ACC112 (cell line): ENCODE results near the gene SESN2.
A peak's percentile ranks its signal among the peaks of the same experiment; 100 is the strongest.
"Not testable (repeated sequence)": the region's sequence is repeated elsewhere in the genome, so short reads cannot be mapped to it uniquely, and the experiment has no call there.

ENCODE experiments used
- H2AFZ ChIP-seq: fragments of 200-600 bp; sonication (generic); one replicate; pipeline ENCODE4 v1.6.0; 2017; ENCODE audit warnings: antibody characterized with exemption, low read length; ENCODE audit not compliant: unreplicated experiment
- H3K27ac ChIP-seq: fragments of 200-600 bp; sonication (generic); 2 replicates; pipeline ENCODE4 v1.5.1; 2014; ENCODE audit warnings: low read depth, mild to moderate bottlenecking, antibody characterized with exemption, low read length, moderate library complexity
- H3K27me3 ChIP-seq: fragments of 200-600 bp; sonication (generic); 2 replicates; pipeline ENCODE4 v1.6.1; 2014; ENCODE audit warnings: mild to moderate bottlenecking, antibody characterized with exemption, low read length, moderate library complexity, mixed read lengths; ENCODE audit not compliant: insufficient read depth
- H3K36me3 ChIP-seq: fragments of 200-600 bp; sonication (generic); 2 replicates; pipeline ENCODE4 v1.6.1; 2016; ENCODE audit warnings: mild to moderate bottlenecking, antibody characterized with exemption, low read length, moderate library complexity, mixed read lengths; ENCODE audit not compliant: insufficient read depth
- H3K4me1 ChIP-seq: fragments of 200-600 bp; sonication (generic); one replicate; pipeline ENCODE4 v1.6.1; 2016; ENCODE audit warnings: low read length, mixed read lengths; ENCODE audit not compliant: insufficient read depth, unreplicated experiment, control insufficient read depth
- H3K4me3 ChIP-seq: fragments of 200-600 bp; sonication (generic); 2 replicates; pipeline ENCODE4 v1.5.1; 2014; ENCODE audit warnings: mild to moderate bottlenecking, low read depth, low read length
- H3K79me2 ChIP-seq: fragments of 200-600 bp; sonication (generic); one replicate; pipeline ENCODE4 v1.6.0; 2016; ENCODE audit warnings: low read length; ENCODE audit not compliant: control insufficient read depth, unreplicated experiment, insufficient read depth

SESN2 gene

DNA sequence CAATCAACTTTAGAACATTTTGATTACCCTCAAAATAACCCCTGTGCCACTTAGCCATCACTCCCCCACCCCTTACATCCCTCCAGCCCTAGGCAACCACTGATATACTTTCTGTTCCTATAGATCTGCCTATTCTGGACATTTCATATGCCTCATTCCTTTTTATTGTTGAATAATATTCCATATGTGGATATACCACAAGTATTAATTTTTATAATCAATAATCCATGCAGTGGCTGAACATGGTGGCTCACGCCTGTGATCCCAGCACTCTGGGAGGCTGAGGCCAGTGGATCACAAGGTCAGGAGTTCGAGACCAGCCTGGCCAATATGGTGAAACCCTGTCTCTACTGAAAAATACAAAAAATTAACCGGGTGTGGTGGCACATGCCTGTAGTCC lies 49.4 kb downstream of the SESN2 start:
- H3K27ac ChIP-seq: no peak overlapping the region

DNA sequence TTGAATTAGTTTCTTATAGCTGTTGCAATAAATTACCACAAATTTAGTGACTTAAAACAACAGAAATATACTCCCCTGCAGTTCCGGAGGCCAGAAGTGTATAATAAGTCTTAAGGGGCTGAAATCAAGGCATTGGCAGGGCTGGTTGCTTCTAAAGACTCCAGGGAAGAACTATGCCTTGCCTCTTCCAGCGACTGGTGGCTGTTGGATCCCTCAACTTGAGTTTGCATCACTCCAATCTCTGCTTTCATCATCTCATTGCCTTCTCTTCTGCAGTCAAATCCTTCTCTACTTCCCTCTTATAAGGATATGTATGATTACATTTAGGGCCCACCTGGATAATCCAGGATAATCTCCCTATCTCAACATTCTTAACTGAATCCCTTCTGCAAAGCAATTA lies 50.4 kb downstream of the SESN2 start:
- H2AFZ ChIP-seq: no peak overlapping the region
- H3K4me1 ChIP-seq: peaks cover 12% of the 10 kb centered on the region
- H3K27me3 ChIP-seq: no peaks in the 10 kb centered on the region
- no peak overlapping the region for H3K27ac ChIP-seq
- no peak overlapping the region for H3K4me3 ChIP-seq
- H3K79me2 ChIP-seq: no peaks in the 10 kb centered on the region
- H3K36me3 ChIP-seq: no peaks in the 10 kb centered on the region

More for the DNA sequence above, 49.4 kb downstream of the SESN2 start:
- peaks cover 5% of the 10 kb centered on the region for H3K4me1 ChIP-seq
- H3K27me3 ChIP-seq: no peaks in the 10 kb centered on the region
- H2AFZ ChIP-seq: no peak overlapping the region
- H3K79me2 ChIP-seq: no peaks in the 10 kb centered on the region
- H3K4me3 ChIP-seq: no peak overlapping the region
- no peaks in the 10 kb centered on the region for H3K36me3 ChIP-seq

- peaks cover 12% of the 10 kb centered on the region for H3K4me1 ChIP-seq
- no peak overlapping the region for H3K4me3 ChIP-seq
- H3K36me3 ChIP-seq: no peaks in the 10 kb centered on the region
- H3K27me3 ChIP-seq: no peaks in the 10 kb centered on the region
- no peak overlapping the region for H2AFZ ChIP-seq
- no peaks in the 10 kb centered on the region for H3K79me2 ChIP-seq
- H3K27ac ChIP-seq: no peak overlapping the region
These were observed 54.6 kb downstream of the SESN2 start for GRCh38 chr1:28313702-28314546.

- H3K4me3 ChIP-seq: no peak overlapping the region
- no peak overlapping the region for H3K27ac ChIP-seq
- H3K27me3 ChIP-seq: no peaks in the 10 kb centered on the region
- H3K36me3 ChIP-seq: no peaks in the 10 kb centered on the region
- no peaks in the 10 kb centered on the region for H3K79me2 ChIP-seq
- peaks cover 12% of the 10 kb centered on the region for H3K4me1 ChIP-seq
- H2AFZ ChIP-seq: no peak overlapping the region
These were observed 55.2 kb downstream of the SESN2 start for GRCh38 chr1:28314547-28314941.

DNA sequence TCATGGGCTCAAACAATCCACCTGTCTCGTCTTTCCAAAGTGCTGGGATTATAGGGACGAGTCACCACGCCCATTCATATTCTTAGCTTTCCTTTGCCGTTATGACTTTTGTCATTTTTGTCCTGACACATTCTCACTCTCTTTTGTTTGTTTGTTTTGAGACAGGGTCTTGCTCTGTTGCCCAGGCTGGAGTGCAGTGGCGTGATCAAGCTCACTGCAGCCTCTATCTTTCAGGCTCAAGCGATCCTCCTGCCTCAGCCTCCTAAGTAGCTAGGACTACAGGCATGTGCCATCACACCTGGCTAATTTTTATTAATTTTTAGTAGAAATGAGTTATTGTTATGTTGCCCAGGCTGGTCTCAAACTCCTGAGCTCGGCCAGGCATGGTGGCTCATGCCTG lies 57.7 kb downstream of the SESN2 start:
- Histone ChIP-seq H3K36me3 (no peaks in the 10 kb centered on the region), H3K4me3 (no peak overlapping the region), H3K4me1 (peaks cover 12% of the 10 kb centered on the region)

GRCh38 chr1:28322194-28322593 lies 62.9 kb downstream of the SESN2 start:
- no peaks in the 10 kb centered on the region for H3K4me1 ChIP-seq
- no peaks in the 10 kb centered on the region for H3K79me2 ChIP-seq
- no peak overlapping the region for H3K4me3 ChIP-seq
- H3K27ac ChIP-seq: no peak overlapping the region
- no peak overlapping the region for H2AFZ ChIP-seq
- H3K36me3 ChIP-seq: no peaks in the 10 kb centered on the region
- H3K27me3 ChIP-seq: no peaks in the 10 kb centered on the region

More for the DNA sequence above, 57.7 kb downstream of the SESN2 start:
- Histone ChIP-seq H3K27me3 (no peaks in the 10 kb centered on the region), H3K27ac (no peak overlapping the region), H3K79me2 (no peaks in the 10 kb centered on the region), H2AFZ (no peak overlapping the region)

GRCh38 chr1:28323720-28324119 lies 64.4 kb downstream of the SESN2 start:
- H3K36me3 ChIP-seq: no peaks in the 10 kb centered on the region
- H3K4me3 ChIP-seq: no peak overlapping the region
- no peak overlapping the region for H2AFZ ChIP-seq
- no peaks in the 10 kb centered on the region for H3K79me2 ChIP-seq
- no peak overlapping the region for H3K27ac ChIP-seq
- no peaks in the 10 kb centered on the region for H3K27me3 ChIP-seq
- H3K4me1 ChIP-seq: no peaks in the 10 kb centered on the region

DNA sequence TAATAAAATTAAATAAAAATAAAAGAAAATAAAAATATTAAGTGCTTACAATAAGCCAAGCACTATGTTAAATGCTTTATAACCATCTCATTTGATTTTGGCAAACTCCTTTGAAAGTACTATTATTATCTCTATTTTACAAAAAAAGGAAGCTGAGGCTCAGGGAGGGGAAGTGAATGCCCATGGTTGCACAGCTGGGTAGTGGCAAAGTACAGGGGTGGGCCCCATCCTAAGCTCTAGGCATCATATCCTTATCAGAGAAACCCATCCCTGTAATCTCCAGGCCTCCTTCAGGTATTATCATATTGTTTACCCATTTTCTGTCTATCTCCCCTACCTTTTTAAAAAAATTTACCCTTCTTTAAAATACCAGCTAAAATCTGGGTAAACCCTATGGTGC lies 67.2 kb downstream of the SESN2 start:
- no peak overlapping the region for H3K4me3 ChIP-seq
- H3K27ac ChIP-seq: no peak overlapping the region

GRCh38 chr1:28326984-28327383 lies 67.7 kb downstream of the SESN2 start:
- H3K36me3 ChIP-seq: 0 out of 2 replicates have a peak, but pooled peaks cover 5% of the 10 kb centered on the region
- H2AFZ ChIP-seq: no peak overlapping the region
- peak overlapping the region; percentile 28; the same call in 1 of the 2 replicates for H3K27ac ChIP-seq
- no peak overlapping the region for H3K4me3 ChIP-seq
- H3K4me1 ChIP-seq: no peaks in the 10 kb centered on the region
- no peaks in the 10 kb centered on the region for H3K27me3 ChIP-seq
- peaks cover 14% of the 10 kb centered on the region for H3K79me2 ChIP-seq

More for the DNA sequence above, 67.2 kb downstream of the SESN2 start:
- Histone ChIP-seq H3K27me3 (no peaks in the 10 kb centered on the region), H3K36me3 (0 out of 2 replicates have a peak, but pooled peaks cover 4% of the 10 kb centered on the region), H3K79me2 (peaks cover 14% of the 10 kb centered on the region), H2AFZ (no peak overlapping the region), H3K4me1 (no peaks in the 10 kb centered on the region)

DNA sequence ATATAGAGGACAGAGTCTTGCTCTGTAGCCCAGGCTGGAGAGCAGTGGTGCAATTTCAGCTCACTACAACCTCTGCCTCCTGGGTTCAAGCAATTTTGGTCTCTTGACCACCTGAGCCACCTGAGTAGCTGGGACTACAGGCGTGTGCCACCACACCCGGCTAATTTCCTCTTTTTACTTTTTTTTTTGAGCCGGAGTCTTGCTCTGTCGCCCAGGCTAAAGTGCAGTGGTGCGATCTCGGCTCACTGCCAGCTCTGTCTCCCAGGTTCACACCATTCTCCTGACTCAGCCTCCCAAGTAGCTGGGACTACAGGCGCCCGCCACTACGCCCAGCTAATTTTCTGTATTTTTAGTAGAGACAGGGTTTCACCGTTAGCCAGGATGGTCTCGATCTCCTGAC lies 68.1 kb downstream of the SESN2 start:
- Histone ChIP-seq H3K79me2 (peaks cover 14% of the 10 kb centered on the region), H3K27ac (peak overlapping the region; percentile 28; the same call in 1 of the 2 replicates)
- not testable (repeated sequence) for H3K4me3 ChIP-seq, H3K4me1 ChIP-seq, H2AFZ ChIP-seq, H3K36me3 ChIP-seq, H3K27me3 ChIP-seq

DNA sequence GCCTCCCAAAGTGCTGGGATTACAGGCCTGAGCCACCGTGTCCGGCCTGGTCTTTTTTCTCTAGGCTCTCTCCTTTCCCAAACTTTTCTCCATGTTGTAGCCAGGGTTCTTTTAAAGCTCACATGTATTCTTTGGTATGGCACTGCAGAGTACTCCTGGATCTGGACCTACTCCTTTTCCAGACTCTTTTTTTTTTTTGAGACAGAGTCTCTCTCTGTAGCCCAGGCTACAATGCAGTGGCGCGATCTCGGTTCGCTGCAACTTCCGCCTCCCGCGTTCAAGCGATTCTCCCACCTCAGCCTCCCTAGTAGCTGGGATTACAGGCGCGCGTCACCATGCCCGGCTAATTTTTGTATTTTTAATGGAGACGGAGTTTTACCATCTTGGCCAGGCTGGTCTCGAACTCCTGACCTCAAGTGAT lies 68.9 kb downstream of the SESN2 start:
- Histone ChIP-seq H3K27me3 (no peaks in the 10 kb centered on the region), H3K79me2 (peaks cover 14% of the 10 kb centered on the region), H3K4me1 (no peaks in the 10 kb centered on the region), H3K4me3 (peak overlapping the region; percentile 75), H3K36me3 (peaks cover 11% of the 10 kb centered on the region; the same call in 1 of the 2 replicates), H3K27ac (peak overlapping the region; percentile 65; the same call in 1 of the 2 replicates), H2AFZ (peak overlapping the region; percentile 71)
